Activated naive CD8-positive, alpha-beta T cell treated with anti-CD3 and anti-CD28 coated beads, Interleukin-2, amount 50 U/mL, for 16 hours (primary cell): ENCODE data around the gene STK38.
"Not testable (repeated sequence)": the region's sequence is repeated elsewhere in the genome, so short reads cannot be mapped to it uniquely, and the experiment has no call there.

ENCODE experiments used
- DNase-seq: peaks from one replicate; pipeline ENCODE4 v3.0.0-alpha.2; 2020; ENCODE audit warnings: low read depth, low spot score

The STK38 gene

DNA sequence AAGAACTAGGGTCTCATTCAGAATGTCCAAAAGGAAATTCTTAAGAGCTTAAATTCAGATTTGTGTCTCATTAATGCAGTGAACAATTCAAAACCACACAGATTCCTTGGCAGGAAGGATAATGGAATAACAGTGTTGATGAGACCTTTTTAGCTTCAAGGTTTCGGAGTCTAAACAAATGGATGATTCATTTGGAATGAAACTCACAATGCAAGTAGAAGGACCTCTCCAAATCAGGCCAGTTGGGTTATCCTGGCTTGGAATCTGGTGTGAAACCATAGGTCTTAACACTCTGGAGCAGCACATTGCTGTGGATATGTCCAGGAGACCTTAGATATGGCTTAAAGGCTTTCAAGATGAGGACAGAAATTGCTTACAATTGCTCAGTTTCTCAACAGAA is 59.6 kb downstream of the STK38 start:
- no peak for DNase-seq

- no peak for DNase-seq
Measured at GRCh38 chr6:36484736-36485135, 62.5 kb downstream of the STK38 start.

DNA sequence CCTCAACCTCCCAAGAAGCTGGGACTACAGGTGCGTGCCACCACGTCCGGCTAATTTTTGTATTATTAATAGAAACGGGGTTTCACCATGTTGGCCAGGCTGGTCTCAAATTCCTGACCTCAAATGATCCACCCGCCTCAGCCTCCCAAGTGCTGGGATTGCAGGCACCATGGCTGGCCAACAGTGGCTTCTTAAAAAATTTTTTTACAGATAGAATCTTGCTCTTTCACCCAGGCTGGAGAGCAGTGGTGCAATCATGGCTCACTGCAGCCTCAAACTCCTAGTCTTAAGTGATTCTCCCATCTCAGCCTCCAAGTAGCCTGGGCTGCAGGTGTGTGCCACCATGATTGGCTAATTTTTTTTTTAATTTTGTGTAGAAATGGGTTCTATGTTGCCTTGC is 64.0 kb downstream of the STK38 start:
- DNase-seq = not testable (repeated sequence)

- DNase-seq = no peak
Measured at GRCh38 chr6:36479256-36479655, 68.0 kb downstream of the STK38 start.

DNA sequence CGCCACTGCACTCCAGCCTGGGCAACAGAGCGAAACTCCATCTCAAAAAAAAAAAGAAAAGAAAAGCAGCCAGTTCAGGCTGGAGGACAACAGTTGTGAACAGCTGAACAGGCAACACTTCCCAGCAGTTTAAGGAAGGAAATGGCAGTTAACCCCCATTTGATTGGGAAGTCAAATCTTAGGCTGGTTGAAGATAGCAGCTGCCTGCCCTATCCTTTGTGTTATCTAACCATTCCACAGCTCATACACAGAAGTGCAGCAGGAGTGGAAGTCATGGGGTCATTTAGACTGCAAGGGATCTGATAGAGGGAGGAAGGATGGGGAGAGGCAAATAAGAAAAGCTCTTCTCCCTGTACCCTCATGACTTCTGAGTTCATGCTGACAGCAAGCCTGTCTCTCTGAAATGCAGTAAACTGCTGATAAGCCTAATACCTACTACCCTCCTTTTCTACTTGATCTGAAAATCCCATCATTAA is 69.2 kb downstream of the STK38 start:
- DNase-seq = no peak

- no peak for DNase-seq
Measured at GRCh38 chr6:36469946-36470345, 77.3 kb downstream of the STK38 start.

DNA sequence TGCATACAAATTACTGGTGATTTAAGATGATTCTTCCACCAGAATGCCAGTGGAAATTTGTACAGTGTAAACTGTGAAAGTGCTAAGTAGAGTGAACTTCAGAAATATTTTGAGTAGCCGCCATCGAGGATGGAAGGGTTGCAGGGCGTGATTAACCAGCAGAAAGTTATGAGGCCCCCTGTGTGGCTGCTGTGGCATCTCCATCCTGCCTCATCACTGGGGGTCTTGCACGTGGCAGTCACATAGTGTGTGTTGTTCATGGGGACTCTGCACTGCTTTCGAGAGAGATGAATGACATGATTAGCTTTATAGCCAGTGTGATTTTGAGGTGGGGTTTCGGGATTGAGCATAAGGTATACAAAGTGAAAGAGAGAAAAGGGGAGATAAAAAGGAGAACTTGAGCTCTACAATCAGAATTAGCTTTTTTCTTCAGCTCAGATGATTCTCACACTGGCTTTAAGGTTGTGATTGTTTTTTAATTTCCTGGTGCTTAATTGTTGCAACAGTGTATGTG is 78.1 kb downstream of the STK38 start:
- DNase-seq = no peak

- no peak for DNase-seq
Measured at GRCh38 chr6:36467625-36468024, 79.7 kb downstream of the STK38 start.

DNA sequence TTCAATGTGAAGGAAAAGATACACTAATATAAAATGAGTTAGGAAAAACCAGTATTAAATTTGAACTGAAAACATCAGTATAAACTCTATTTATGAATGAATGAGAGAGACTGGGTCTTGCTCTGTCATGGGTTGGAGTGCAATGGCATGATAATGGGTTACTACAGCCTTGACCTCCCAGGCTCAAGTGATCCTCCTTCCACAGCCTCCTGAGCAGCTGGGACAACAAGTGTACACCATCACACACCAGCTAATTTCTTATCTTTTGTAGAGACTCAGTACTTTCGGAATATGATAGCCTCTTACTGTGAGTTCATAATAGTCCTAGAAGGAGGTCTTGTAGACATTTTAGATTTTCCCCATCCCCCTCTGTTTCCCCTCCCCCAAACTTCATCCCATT is 83.0 kb downstream of the STK38 start:
- DNase-seq = no peak

GRCh38 chr6:36463676-36464075 is 83.6 kb downstream of the STK38 start:
- no peak for DNase-seq

GRCh38 chr6:36461646-36462045 is 85.6 kb downstream of the STK38 start:
- no peak for DNase-seq

DNA sequence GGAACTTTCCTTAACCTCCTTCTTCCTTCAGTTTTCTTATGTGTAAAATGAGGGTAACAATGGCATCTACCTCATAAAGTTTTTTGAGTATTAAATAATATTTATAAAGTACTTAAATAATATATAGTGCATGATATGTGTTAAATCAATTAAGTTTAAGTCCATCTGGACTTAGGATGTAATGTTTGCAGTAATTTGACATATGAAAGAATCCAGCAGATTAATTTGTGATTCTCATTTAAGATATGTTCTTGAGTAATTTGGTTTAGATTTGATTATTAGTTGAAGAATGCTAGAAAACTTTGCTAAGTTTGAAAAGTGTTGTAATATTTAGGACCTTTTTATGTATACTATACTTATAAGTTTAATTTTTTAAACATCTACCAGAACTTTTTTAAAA is 86.4 kb downstream of the STK38 start:
- DNase-seq = no peak

DNA sequence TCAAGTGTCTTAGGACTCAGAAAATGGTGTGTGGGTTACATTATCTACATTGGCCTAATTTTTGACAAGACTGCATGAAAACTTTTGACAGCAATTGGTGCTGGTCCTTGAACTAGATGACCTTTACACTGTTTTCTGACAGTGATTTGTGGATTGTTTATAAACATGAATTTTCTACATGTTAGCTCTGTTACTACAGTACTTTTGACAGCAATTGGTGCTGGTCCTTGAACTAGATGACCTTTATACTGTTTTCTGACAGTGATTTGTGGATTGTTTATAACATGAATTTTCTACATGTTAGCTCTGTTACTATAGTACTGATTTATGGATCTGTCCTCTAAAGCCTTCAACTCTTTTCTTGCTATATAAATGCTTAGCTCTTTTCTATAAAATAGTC is 87.8 kb downstream of the STK38 start:
- no peak for DNase-seq

- DNase-seq = no peak
Measured at GRCh38 chr6:36455486-36456027, 91.7 kb downstream of the STK38 start.

GRCh38 chr6:36452897-36453296 is 94.4 kb downstream of the STK38 start:
- not testable (repeated sequence) for DNase-seq

DNA sequence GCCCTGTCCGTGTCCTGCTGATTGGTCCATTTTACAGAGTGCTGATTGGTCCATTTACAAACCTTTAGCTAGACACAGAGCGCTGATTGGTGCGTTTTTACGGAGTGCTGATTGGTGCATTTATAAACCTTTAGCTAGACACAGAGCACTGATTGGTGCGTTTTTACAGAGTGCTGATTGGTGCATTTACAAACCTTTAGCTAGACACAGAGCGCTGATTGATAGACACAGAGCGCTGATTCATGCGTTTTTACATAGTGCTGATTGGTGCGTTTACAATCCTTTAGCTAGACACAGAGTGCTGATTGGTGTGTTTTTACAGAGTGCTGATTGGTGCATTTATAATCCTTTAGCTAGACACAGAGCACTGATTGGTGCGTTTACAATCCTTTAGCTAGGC is 98.1 kb downstream of the STK38 start:
- DNase-seq = not testable (repeated sequence)

DNA sequence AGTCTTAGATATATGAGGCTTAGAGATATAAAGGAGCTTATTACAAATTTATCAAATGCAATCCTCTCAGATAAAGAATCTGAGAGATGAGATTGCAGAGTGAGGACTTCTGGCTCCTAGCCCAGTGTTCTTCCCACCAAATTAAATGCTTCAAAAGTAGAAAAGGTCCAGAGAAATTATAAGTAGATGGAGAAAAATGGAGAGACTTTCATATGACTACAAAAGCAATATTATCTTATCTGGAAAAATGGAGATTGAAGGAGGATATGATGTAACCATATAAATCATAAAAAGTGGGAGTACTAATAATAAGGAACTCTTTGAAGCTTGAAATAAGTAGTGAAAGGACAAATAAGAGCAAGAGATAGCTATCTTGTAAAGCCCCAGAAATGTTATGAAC is 101.7 kb downstream of the STK38 start:
- DNase-seq = no peak

- DNase-seq = no peak
Measured at GRCh38 chr6:36444470-36444869, 102.8 kb downstream of the STK38 start.
